ENCODE data around the gene SLC6A6.

The SLC6A6 gene

DNA sequence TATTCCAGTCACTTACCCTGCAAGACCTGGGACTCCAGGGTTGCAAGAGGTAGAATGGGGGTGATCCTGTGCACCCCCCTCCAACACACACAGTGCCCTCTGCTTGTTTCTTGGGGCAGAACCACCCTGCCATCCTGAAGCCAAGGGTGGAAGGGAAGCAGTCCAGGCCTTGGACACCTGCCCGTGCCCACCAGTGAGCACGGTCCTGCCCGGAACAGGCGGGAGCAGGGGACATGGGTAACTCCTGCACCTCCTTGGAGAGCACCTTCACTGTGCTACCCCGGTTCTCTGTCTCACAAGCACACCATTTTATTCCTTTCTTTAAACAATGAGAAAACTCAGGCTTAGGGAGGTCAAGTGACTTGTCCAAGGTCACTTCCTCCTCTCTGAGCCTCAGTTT is 57.0 kb downstream of the SLC6A6 start:
- DNase-seq (ENCODE audit: low read depth, low spot score): no peak
- TF ChIP-seq, protein P1, sequence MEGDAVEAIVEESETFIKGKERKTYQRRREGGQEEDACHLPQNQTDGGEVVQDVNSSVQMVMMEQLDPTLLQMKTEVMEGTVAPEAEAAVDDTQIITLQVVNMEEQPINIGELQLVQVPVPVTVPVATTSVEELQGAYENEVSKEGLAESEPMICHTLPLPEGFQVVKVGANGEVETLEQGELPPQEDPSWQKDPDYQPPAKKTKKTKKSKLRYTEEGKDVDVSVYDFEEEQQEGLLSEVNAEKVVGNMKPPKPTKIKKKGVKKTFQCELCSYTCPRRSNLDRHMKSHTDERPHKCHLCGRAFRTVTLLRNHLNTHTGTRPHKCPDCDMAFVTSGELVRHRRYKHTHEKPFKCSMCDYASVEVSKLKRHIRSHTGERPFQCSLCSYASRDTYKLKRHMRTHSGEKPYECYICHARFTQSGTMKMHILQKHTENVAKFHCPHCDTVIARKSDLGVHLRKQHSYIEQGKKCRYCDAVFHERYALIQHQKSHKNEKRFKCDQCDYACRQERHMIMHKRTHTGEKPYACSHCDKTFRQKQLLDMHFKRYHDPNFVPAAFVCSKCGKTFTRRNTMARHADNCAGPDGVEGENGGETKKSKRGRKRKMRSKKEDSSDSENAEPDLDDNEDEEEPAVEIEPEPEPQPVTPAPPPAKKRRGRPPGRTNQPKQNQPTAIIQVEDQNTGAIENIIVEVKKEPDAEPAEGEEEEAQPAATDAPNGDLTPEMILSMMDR (IDR thresholded peaks at IDR 0.05; ENCODE audit: low read depth, low read length): no peak
- no peak overlapping the region for H3K4me3 ChIP-seq (ENCODE audit: low read depth, low read length)
- in situ Hi-C loops (cut with HindIII; ENCODE audit: low sequenced_read_pairs): no loop called here

DNA sequence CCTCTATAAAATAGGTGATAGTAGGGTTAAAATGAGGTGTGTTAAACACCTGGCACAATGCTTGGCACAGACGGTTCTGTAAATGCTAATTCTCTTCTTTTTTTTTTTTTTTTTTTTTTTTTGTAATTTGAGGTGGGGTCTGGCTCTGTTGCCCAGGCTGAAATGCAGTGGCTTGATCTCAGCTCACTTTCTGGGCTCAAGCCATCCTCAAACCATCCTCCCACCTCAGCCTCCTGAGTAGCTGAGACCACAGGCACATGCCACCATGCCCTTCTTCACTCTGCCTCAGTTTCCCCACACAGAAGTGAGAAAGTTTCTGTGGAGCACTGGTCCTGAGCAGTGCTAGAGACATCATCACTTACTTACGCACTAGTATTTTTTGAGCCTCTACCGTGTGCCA is 57.4 kb downstream of the SLC6A6 start:
- no peak for DNase-seq (ENCODE audit: low read depth, low spot score)
- TF ChIP-seq, protein P1 (IDR thresholded peaks at IDR 0.05; ENCODE audit: low read depth, low read length): no peak
- in situ Hi-C loops (cut with HindIII; ENCODE audit: low sequenced_read_pairs): no loop called here
- no peak overlapping the region for H3K4me3 ChIP-seq (ENCODE audit: low read depth, low read length)

DNA sequence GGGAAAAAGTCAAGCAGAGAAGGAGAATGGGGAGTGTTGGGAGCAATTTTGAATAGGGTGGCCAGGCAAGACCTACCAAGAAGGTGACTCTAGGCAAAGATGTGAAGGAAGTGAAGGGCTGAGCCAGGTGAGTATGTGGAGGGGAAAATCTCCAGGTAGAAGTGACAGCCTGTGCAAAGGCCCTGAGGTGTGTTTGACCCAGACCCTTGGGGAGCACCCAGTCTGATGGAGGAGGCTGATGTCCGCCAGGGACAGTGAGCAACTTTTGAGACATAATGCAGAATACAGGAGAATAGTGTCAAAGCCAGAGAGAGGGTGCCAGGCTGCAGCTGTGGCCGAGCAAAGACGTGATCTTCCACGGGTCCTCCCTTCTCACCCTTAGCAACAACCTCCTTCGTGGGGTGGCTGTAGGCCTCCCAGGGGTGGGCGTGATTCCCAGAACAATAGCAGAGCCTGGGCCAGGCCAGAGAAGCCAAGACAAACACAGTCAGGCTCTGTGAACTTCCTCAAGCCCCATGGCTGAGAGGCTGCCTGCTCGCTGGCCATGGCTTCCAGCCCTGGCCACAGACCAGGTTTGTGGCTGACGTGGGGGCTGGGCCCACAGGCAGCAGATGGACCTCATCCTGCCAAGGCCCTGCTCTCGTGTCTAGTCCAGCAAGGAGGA is 58.1 kb downstream of the SLC6A6 start:
- in situ Hi-C loops (cut with HindIII; ENCODE audit: low sequenced_read_pairs): no loop called here
- peak; percentile 98 for DNase-seq (ENCODE audit: low read depth, low spot score)
- TF ChIP-seq, protein P1 (IDR thresholded peaks at IDR 0.05; ENCODE audit: low read depth, low read length): no peak
- no peak overlapping the region for H3K4me3 ChIP-seq (ENCODE audit: low read depth, low read length)

DNA sequence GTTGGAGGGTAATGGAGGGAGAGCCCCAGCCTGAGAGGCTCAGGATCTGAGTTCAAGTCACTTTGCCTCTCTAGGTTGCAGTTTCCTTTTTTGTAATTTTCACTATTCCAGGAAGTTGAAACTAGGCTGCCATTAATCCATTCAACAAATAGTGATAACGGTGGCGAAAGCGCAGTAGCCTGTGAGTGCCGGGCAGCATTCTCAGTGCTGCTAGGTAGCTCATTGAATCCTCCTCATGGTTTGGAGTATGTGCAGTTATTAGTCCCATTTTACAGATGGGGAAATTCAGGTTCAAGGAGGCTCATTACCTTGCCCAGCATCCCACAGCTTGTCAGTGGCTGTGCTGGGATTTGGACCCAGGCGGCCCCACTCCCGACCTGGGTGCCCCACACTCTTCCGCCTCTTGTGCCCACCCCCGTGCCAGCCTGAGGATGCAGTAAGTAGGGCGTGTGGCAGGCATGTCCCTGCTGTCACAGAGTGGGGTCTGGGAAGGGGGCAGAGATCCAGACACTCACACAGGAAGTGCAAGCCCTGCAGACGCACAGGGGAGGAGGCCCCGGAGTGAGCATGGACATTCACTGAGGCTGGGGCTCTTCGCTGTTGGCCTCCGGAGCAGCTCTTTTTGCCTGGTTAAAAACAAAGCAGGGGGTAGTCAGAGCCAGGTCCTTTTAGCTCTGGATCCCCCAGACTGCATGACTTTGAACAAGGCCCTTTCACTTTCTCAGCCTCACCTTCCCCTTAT is 58.8 kb downstream of the SLC6A6 start:
- in situ Hi-C loops (cut with HindIII; ENCODE audit: low sequenced_read_pairs): no loop called here
- TF ChIP-seq, protein P1 (IDR thresholded peaks at IDR 0.05; ENCODE audit: low read depth, low read length): no peak
- no peak for DNase-seq (ENCODE audit: low read depth, low spot score)
- H3K4me3 ChIP-seq (ENCODE audit: low read depth, low read length): no peak overlapping the region

DNA sequence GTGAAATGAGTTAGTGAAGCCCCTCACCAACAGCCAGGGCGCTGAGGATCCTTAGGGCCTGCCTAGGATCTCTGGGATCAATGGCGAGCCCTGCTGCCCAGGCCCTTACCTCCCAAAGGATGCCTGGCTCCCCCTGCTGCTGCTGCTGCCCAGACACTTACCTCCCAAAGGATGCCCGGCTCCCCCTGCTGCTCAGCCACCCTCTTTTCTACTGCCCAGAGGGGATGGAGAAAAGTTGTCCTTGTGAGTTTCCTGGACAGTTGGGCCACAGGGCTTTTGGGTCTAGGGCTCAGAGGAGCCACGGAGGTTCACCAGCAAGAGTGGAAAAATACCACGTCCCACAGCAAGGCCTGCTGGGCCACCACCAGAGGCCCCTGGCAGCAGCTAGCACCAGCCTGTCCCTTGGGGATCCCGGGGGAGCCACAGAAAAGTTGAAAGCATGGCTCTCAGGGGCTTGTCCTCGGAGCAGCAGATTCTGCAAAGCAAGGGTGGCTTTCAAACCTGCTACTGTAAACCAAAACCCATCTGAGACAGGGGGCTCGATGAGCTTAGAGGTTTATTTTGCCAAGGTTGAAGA is 59.4 kb downstream of the SLC6A6 start:
- no peak overlapping the region for H3K4me3 ChIP-seq (ENCODE audit: low read depth, low read length)
- TF ChIP-seq, protein P1 (IDR thresholded peaks at IDR 0.05; ENCODE audit: low read depth, low read length): peak; percentile 91
- DNase-seq (ENCODE audit: low read depth, low spot score): peak; percentile 73
- in situ Hi-C loops (cut with HindIII; ENCODE audit: low sequenced_read_pairs): no loop called here

DNA sequence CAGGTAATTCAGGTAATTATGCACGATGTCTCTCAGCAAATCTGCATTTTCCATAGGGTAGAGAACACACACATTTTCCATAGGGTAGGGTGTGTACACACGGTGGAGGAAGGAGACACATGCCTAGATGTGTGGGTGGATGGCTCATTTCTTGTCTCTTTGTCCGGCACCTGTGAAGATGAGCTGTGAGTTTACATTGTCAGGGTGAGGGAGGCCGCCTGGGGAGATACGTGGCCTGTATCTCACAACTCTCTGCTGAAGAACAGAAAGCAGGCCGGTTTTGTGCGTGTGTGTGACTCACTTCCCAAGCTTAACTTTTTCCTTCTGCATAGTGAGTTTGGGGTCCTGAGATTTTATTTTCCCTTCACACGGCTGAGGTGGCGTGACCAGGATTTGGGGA is 60.3 kb downstream of the SLC6A6 start:
- no peak overlapping the region for H3K4me3 ChIP-seq (ENCODE audit: low read depth, low read length)
- no peak for DNase-seq (ENCODE audit: low read depth, low spot score)
- TF ChIP-seq, protein P1 (IDR thresholded peaks at IDR 0.05; ENCODE audit: low read depth, low read length): no peak
- in situ Hi-C loops (cut with HindIII; ENCODE audit: low sequenced_read_pairs): no loop called here
